GM19455 (cell line): ENCODE measurements around the gene PNPLA1.

ENCODE experiments used
- ATAC-seq: cut with Tn5 transposase; IDR thresholded peaks from one replicate; pipeline ENCODE4 v1.9.1; 2021; ENCODE audit not compliant: unreplicated experiment

The PNPLA1 gene, protein sequence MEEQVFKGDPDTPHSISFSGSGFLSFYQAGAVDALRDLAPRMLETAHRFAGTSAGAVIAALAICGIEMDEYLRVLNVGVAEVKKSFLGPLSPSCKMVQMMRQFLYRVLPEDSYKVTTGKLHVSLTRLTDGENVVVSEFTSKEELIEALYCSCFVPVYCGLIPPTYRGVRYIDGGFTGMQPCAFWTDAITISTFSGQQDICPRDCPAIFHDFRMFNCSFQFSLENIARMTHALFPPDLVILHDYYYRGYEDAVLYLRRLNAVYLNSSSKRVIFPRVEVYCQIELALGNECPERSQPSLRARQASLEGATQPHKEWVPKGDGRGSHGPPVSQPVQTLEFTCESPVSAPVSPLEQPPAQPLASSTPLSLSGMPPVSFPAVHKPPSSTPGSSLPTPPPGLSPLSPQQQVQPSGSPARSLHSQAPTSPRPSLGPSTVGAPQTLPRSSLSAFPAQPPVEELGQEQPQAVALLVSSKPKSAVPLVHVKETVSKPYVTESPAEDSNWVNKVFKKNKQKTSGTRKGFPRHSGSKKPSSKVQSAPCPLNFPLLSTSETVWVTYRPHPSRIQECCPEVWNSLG

DNA sequence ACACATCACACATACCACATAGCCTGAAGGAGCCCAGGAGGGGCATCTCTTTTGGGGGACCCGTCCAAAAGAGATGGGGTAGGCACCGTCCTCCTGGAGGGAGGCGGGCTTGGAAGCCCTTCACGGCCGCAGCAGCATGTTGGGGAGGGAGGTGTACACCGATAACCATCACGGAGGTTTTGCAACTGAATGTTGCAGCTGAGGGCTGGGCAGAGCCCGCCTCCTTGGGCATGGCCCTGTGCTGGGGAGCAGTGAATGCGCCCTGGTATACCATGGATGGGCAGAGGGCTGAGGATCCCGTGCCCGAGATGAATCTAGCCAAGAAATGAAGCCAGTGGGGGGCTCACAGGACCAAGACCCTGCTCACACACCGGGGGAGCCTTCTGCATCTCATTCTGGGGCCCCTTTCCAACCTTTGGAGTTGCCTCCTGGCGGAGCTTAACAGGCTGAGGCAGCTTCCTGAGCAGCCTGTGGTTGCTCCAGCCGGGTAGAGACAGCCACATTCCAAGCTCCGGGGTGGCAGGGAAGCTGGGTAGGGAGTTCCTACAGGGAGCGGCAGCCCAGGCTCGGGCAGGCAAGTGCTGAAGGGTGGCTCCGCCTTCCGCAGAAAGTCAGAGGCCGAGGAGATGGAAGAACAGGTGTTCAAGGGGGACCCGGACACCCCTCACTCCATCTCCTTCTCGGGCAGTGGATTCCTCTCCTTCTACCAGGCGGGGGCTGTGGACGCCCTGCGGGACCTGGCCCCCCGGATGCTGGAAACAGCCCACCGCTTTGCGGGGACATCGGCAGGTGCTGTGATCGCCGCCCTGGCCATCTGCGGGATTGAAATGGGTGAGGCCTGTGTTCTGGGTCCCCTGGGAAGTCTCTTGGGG, at the start of gene PNPLA1:
PNPLA1 (plus strand) TSS at position 227 of the 872 bp plus-strand sequence; CDS start at position 627, 400 bp downstream.
- ATAC-seq = no peak

DNA sequence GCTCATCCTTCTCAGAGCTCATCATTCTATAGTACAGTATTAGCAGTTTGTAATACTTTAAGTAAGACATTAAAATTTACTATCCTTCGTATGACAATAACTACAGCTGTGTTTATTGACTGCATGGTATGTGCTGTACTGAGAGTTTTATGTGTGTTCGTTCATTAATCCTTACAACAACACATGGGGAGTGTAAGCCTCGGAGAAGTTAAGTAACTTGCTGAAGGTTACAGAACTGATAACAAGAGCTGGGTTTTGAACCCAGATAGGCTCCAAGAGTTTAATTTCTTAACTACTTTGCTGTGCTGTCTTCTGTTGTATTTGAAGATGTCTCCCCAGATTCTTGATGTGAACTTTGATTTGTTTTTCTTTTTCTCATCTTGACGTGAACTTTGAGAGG, 49.6 kb upstream of the PNPLA1 start:
- ATAC-seq = no peak

DNA sequence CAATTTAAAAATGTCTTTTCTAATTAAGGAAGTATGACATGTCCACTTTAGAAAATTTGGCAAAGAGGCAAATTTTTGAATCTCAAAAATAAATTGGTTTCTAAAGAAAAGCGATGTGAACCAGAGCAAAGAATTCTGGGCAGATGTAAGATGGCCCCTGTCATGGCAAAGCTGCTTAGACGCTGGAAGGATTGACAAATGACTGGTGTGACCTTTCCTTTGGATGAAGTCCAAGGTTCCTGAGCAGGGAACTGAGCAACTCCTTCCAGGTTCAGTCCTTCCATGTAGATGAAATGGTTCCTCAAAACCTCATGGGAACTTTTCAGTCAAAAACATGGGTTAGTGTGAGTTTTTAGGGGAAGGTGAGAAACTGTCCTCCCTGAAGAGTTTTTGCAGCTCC, 48.2 kb upstream of the PNPLA1 start:
- no peak for ATAC-seq

GRCh38 chr6:36222924-36223323, 46.9 kb upstream of the PNPLA1 start:
- no peak for ATAC-seq

- ATAC-seq = no peak
Measured at GRCh38 chr6:36223706-36224105, 46.2 kb upstream of the PNPLA1 start.

DNA sequence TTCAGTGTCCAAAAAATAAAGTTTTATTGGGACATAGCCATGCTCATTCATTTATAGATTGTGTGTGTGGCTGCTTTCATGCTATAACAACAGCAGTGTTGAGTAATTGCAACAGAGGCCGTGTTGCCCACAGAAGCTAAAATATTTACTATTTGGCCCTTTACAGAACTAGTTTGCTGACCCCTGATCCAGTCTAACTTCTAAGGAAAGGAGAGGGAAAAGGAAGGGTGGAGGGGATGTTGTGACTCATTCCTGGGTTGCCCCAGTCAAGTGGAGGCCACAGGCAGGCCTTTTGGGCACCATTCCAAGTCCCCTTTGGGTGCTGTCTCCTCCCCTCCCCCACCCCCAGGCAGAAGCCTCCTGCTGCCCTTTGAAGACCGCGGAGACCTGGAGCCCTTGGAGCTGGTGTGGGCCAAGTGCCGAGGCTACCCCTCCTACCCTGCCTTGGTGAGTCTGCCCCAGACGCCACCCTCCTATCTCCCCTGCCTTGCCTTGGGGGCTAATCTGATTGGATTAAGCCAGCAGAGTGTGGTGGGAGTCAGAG, 44.9 kb upstream of the PNPLA1 start:
- ATAC-seq = no peak

DNA sequence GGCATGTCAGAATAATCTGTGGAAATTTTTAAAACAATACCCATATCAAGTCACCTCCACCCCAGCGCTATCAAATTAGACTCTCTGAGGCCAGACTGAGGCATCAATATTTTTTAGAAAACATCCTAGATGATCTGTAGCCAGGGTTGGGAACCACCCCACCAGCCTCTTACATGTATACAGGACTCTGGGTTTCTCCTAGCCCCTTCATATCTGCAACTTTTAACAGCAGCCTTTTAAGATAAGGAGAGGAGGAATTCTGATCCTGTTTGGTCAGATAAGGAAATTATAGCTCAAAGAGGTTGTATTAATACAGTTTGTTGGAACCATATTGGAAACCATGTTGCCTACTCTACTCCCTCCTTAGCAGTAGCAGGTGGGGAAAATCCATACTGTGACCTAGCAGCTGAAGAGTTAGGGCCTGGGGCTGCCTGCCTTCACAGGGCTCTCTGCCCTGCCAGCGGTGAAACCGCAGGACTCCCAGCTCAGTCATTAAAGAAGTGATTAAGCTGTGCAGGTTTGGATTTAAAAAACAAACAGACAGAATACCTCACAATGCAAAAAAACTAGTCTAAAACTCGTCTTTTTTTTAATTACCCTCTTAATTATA, 43.3 kb upstream of the PNPLA1 start:
- ATAC-seq = no peak

DNA sequence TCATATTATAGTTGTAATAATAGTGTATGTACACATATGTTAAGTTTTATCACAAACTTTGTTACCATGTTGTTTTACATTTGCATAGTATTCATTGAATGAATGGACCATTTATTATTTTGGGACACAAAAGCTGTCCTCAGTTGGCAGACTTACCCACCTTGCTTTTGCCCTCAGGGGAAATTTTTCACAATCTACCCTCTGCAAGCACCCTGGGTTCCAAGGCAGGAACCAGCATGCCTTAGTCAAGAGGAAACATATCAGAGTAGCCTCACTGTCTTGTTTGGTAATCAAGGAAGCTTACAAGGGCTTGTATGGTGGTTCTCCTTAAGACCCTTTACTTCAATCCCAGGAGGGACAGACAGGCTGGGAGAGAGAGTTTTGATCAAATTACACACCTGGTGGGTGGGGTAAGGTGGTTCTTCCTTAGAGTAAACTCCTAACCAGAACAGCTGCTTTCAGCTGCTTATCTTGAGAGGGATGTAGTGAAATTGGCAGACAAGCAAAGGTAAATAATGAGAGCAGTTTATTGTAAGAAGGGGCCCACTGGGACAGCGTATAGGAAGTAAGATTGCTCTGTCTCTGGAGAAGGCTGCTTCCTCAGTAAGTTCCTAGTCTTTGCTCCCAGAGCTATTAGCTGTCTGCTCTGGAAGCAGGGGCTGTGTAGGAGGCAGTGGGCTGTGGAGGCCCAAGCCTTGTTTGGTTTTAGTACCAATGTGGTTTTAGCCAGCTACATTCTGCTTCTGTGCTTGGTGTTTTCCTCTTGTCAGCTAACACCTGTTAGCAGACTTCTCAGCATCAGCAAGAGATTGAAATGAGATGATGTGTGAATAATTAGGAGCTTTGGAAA, 42.3 kb upstream of the PNPLA1 start:
- no peak for ATAC-seq

DNA sequence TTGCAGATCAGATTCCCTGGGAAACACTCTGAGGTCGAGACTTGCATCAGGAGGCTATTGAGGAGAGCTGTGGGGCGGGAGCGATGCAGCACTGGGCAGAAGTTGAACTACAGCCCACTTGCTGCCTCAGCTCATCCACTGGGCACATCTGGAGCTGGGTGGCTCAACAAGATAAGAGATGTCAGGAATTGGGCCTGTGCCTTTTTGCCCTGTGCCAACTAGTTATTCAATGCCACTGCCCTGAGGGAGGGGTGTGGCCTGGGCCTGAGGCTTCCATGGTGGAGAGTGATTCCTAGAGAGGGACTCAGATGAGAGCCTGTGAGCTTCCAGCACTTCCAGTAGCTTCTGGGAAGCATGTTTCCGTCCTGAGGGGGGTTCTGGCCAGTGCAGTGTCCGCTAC, 40.6 kb upstream of the PNPLA1 start:
- ATAC-seq = no peak

- ATAC-seq = no peak
Measured at GRCh38 chr6:36230371-36230770, 39.5 kb upstream of the PNPLA1 start.

- no peak for ATAC-seq
Measured at GRCh38 chr6:36232172-36232571, 37.7 kb upstream of the PNPLA1 start.

DNA sequence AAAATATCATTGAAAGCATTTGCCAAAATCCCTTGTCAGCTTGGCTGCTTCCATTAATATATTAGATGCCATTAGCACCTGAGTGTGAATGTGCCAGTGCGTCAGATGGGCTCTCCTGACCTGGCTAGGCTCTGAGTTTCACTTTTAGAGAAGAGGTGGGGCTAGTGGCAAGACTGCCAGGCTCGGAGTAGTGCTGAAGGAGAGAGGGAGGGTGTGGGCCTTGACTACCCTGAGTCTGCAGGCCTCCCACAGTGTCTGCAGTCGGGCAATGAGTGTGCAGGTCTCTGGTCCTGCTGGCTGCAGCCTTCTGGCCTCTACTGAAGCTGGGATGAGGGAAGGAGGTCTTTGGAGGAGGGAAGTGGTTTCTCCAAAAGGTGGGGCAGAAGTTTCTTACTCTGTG, 34.6 kb upstream of the PNPLA1 start:
- ATAC-seq = no peak

DNA sequence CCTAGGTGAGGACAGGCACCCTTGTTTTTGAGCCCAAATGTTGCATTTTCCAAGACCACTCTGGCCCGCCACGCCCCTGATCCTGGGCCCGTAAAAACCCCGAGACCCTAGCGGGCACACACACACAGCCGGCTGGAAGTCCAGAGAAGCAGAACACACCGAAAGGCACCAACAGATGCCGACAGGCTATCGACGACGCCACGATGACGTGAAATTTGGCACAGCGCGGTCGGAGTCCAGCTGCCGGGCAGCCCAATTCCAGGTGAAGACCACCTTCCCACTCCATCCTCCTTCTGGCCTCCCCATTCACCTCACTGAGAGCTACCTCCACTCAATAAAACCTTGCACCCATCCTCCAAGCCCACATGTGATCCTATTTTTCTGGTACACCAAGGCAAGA, 34.0 kb upstream of the PNPLA1 start:
- ATAC-seq = no peak

GRCh38 chr6:36239774-36240173, 30.1 kb upstream of the PNPLA1 start:
- no peak for ATAC-seq

- ATAC-seq = no peak
Measured at GRCh38 chr6:36241728-36242127, 28.1 kb upstream of the PNPLA1 start.

- ATAC-seq = no peak
Measured at GRCh38 chr6:36242161-36242560, 27.7 kb upstream of the PNPLA1 start.

DNA sequence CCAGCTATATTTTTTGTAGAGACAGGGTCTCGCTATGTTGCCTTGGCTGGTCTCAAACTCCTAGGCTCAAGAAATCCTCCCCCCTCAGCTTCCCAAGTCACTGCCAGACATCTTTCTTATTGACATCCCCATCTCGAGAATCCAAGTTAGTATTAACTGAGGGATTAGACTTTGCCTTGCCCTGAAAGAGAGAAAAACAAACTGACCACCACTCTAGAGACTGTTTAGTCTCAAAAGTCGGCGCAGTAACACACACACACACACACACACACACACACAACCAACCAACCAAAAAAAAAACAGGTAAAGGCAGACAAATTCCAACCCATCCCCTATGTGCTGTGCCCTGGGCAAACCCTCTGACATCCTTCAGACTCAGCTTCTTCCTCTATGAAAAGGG, 27.2 kb upstream of the PNPLA1 start:
- ATAC-seq = no peak

- no peak for ATAC-seq
Measured at GRCh38 chr6:36243562-36244212, 26.2 kb upstream of the PNPLA1 start.

DNA sequence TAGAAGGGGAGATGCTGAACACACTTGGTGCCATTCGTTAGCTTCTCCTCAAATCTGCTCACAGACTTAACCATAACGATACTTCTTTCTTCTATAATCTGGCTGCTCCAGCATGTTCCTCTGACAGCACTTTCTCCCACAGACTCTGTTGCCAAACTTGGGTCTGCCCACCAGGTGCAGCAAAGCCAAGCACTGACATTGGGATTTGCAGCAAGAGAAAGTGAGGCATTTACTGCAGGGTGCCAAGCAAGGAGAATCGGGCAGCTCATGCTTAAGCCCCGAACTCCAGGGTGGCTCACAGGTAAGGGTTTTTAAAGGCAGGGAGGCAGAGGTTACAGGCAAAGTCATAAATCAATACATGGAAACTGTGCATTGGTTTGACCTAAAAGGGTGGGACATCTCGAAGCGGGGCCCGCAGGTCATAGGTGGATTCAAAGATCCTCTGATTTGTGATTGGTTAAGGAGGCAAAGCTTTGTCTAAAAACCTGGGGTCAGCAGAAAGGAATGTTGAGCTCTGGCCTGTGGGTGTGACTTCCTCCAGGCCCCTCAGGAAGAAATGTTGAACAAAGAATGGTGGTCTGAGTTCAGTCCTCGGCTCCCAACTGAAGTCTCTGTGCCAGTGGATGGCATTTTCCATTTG, 25.1 kb upstream of the PNPLA1 start:
- no peak for ATAC-seq
